NCI-H2171 (cell line): Measurements from ENCODE around the gene SLC9A9.

Experiments
- DNase-seq: peaks from one replicate; lab custom pipeline; 2025; lab: John Stamatoyannopoulos, UW

The SLC9A9 gene

DNA sequence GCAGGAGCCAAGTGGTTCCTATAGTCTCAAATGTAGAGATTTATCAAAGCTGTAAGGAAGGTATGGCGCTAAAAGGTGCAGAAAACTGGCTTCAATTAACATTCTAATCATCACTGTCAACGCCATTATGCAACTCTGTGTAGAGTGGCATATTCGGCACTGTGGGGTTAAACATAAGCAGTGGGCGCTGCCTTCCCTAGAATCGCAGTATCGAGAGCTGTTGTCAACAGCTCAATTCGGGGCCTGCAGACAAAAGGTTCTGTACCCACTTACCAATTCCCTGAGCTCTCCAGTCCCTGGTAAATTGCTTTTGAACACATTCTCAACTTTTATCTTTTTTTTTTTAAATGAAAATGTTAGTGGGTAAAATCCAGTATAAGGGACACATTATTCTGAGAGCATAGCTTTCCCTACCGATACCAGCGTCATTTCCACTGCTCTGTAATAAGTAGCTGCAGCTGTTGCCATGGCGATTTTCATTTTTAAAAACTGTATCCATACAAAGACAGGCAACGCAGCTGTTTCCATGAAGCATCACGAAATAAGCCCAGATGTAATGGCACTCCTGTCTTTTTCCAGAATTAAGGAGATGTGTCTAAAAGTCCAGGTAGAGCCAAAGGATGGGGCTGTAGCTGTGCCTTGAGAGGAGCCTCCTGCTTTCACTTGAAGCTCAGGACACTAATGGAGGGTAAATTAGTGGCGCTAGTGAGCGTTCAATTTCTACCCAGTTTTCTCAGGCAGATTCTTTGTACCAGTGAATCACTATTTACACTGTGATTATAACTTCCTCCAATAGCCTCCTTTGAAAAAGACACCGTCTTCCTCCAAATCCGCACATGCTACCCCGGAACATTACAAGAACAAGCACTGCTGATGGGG lies 250.3 kb downstream of the SLC9A9 start:
- DNase-seq, result no peak

DNA sequence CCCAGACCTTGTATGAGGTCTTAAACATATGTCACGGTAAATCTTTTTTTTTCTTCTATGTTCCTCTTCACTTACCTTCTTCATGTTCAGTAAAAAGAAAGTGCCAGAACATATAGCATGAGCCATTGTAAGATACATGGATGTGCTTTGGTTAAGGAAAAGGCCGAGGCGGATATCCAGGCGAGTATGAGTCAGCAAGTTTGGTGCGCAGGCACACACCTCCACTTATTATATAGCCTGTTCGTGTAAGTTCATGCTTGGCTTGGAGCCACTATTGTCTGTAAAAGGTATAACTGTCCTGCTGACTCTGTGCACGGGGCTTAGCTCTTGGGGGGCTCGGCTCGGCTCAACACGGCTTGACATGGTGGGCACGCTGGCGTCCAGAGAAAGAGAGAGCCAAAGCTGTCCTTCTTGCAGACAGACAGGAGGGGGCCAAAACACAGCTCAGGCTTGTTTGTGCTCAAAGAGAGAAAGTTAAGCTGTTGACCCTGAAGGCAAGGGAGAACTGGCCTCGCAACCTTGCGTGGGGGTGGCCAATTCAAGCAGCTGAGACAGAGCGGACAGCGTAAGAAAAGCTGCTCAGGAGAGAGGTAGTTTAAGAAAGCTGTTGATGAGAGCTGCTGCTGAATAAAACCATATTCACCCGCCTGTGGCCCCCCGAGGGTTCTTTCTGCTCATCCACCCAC lies 251.2 kb downstream of the SLC9A9 start:
- DNase-seq, result no peak

DNA sequence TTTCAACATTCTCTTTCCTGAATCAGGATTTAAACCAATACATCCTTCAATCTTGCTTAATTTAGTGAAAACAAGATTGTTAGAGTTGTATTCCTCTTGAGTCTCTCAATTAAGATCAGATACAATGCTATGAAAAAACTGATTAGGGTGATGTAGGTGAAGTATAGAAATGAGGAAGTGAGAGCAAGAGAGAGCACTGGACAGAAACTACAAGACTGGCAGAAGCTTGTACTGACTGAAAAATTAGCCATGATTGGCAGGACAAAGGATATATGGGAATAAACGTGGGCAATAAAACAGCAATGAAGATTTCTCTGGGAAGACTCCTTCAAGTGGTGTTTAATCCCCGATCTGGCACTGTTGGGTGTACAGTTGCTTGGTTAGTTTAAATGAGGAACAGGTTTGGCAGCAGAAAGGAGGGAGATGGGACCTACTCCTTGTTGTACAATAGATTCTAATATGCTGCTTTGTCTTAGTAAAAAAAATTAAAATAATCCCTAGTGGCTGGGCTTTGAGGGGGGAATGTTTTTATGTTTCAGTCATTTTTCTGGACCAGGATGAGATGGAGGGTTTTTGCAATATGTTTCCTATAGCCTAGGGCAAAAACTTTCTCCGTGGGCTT lies 252.7 kb downstream of the SLC9A9 start:
- DNase-seq, result no peak

DNA sequence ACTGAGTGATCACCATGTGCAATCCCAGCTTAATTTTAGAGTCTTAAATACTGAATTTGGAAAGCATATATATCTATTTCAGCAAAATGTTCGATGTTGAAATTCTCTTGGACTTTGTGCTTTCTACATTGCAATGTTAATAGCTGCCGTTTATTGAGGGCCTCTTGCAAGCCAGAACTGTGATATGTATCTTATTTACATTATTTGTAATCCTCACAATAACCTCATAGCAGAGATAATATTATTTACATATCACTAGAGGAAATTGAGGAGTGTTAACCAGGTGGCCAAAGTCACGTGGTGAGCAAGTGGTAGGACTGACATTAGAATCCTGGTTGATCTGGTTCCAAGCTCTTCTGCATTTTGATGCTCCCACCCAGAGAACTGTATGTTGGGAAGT lies 254.1 kb downstream of the SLC9A9 start:
- no peak for DNase-seq

DNA sequence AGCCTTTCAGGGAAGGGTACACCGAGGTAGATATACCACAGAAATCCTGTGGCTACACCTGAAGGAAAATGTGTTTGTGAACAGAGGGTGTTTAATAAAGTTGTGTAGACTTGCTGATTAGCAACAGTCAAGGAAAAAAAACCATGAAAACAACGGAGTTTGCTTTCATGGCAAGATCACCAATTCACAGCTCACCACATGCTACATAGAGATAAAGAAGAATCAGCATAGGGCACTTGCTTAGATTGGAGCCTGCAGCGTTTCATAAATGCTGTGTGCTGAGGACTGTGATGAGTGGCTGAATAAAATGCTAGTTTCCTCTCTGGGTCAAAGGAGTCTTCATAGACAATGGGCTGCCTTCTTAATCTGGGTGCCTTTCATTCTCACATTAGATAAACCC lies 257.6 kb downstream of the SLC9A9 start:
- DNase-seq, result no peak

DNA sequence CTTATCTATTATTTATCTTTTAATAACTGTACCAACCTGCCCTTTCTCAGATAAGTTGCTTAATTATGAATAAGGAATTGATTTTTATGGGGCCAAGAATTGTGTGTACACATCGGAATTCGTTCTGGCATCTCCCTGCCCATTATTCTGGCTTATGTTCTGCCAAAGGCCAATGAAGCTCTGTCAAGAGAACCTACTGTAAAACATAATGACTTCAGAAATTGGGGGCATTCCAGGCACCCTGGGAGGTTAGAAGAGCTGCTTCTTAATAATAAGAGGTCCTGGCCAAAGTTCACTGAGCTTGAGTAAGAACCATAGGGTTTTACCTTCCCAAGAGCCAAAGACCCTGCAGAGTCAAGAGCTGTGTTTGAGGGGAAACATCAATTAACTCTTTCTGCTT lies 261.7 kb downstream of the SLC9A9 start:
- DNase-seq, result no peak

DNA sequence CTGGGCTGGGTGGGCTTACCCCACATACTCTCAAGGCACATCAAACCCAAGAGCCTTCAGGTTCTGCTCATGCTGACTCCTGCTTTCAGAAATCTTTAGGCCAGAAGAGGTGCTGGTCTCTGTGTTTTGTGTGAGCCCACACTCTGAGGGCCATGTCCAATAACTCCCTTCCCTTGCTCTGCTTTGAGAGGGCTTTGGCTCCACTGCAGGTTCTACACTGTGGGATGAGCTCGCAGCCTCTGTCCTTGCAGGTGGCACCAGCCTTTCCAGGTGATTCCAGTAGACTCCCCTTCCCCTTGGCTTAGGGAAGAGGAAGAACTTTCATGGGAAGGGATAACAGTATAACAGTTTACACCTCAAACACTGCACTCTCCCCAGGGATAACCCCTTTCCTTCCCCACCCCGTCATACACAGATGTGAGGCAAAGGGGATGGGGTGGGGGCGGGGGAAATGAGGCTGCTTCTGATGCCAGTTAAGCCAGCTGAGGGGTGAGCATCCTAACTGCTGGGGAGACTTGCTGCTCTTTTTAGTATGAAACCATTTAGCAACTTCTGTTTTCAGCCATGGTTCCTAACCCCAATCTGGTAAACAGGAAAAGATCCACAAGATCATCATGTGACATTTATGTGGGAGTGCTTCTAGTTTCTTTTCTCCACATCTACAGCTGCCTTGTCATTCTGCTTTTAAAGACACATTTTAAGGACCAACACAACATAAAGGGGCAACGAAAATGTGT lies 262.4 kb downstream of the SLC9A9 start:
- no peak for DNase-seq

DNA sequence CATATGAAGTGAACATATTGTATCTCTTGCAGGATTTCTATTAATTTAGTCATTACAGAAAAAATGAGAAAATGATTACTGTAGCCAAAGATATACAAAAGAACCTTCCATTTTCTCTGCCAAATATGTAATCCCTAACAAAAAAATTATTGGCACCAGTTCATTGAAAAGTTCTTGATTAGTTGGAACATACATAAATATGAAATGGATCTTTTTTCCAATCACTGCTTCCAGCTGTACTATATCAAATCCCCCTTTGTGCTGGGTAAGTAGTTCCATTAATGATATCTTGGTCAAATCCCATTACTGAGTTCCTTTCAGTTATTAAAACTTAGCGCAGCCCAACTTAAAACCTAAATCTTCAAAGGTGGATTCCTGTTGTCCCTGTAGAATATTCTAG lies 263.8 kb downstream of the SLC9A9 start:
- DNase-seq, result no peak

DNA sequence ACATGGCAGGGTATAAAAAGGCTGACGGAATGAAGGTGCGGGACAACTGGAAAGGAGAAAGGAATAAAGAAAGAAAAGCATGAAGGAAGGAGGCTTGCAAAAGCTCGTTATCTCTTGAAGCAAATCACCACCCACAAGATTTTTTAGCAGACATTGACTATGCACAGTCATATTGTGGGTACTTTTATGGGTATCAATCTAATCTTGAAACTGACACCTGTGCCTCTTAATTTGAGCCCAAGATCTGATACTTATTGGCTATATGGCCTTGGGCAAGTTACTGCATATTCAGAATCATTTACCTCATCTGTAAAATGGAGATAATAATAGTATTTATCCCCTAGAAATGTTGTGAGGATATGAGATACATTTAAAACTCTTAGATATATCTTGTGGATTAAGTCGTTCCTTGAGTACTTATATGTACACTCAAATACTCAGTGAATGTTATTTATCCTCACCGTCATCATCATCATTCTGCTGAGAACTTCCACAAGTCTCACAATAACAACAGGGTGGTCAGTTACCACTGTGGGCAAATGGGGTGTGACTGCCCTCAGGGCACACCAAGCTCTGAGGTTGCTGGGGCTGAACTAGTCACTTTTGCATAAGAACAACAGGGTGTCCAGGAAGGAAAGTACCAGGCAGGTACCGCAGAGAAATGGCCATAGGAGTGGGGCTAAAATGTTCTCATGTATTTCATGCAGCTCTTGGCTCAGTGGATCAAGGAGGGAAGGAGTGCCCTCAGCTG lies 266.1 kb downstream of the SLC9A9 start:
- DNase-seq, result no peak

DNA sequence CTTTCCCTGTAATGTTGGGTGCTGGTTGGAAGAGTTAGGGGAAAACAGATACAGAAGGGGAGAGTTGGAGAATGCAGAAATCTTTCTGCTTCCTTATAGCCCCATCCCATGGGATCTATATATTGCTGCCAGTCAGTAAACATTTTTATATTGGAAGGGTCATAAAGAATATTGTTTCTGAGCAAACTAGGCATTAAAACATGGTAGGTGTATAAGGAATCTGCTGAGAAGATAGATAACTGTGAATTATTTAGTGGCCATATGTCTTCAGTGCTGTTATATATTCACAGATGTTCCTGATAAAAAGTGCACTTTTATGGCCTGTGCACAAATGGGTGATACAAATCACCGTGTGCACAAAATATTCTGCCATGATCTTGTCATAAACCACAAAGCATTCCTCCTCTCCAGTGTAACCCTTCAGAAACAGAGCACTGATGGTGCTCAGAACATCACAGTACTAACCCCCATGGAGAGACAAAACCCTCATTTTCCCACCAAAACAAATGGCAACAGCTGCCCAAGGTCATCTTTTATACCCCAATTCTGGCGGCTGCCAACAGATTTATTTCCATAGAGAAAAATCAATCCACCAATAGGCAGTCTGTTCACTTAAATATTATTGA lies 269.3 kb downstream of the SLC9A9 start:
- no peak for DNase-seq

DNA sequence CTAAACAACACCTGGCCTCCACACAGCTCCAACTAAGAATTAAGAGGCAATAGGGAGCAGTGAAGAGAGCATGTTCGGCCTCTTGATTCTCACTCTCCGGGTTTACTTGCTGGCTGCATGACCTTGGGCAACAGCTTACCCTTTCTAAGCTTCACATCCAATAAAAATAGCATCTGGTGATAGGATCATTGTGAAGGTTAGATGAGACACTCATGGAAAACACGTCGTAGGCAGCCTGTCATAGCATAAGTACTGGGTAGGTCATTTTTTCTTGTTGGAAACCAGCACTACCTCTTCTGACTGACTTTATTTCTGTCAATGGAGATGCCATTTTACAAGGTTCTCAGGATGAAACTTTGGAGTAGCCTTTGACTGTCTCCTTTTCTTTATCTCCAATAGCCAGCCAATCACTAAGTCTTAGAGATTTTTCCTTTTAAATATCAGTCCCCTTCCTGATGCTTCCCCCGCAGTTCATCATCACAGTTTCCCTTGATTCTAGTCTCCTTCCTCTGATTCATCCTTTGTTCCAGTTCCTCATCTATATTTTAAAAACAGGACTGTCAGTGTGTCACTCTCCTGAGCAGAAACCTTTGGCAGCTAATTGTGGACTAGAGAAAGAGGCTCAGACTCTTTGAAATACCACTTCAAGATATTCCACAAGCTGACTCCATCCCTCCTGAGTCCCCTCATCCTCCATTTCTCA lies 271.5 kb downstream of the SLC9A9 start:
- no peak for DNase-seq

DNA sequence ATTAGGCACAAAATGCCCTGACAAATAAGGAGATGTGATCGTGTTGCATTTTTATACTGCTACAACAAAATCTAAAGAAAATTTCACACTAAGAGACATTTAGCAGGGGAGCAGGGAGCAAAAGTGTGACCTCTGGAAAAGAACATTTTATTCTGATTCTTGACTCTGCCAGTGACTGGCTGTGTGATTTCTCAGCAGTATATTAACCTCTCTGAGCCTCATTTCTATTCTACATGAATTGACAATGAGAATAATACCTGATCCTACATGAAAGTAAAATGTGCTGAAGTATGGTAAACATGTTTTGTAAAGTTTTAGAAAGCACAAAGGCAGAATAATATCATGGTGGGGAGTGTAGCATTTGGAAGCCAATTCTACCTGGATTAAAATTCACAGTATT lies 273.3 kb downstream of the SLC9A9 start:
- no peak for DNase-seq

DNA sequence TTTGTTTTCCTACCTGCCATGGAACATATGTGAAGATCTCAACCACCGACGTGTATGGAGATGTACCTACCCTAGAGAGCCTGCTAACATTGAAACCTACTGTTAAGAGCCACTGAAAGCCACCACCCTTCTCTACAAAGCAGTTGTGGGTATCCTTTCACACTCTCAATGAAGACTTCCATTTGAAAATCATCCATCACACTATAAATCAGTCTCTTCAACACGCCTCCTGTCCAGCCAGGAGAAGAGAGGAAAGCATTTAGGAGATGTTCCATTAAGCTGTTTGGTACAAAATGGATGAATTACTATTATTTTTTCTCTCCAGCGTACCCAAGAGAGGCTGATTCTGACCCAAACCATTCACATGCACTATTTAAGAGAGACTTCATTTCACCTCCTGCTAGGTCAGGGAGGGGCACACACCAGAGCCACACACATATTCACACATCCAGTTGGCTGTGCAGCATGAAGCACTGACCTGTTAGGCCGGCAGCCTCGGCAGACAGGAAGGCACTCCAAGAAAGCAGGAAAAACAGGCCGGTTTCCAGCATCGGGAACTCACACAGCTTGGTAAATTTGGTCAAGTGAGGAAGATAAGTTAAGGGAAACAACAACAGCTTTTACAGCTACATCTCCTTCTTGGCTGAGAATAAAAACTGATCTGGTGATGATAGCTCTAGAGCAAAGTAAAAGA lies 274.5 kb downstream of the SLC9A9 start:
- no peak for DNase-seq

DNA sequence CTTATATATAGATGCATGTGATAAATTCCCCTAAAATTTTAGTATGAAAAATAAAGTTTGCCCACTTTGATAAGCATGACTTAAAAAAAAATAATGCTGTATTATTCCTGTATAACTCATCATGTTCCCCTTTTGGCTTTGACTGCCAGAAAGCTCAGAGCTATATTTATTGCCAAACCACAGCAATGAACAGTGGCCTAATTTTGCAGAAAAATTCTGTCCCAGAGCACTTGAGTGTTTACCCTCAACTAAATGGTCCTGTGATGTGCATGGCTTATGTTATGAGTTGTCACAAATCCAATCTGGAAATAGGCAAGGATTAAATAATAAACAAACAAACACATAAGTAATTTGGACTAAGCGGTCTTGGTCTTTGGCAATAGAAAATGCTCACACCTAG lies 276.7 kb downstream of the SLC9A9 start:
- no peak for DNase-seq

DNA sequence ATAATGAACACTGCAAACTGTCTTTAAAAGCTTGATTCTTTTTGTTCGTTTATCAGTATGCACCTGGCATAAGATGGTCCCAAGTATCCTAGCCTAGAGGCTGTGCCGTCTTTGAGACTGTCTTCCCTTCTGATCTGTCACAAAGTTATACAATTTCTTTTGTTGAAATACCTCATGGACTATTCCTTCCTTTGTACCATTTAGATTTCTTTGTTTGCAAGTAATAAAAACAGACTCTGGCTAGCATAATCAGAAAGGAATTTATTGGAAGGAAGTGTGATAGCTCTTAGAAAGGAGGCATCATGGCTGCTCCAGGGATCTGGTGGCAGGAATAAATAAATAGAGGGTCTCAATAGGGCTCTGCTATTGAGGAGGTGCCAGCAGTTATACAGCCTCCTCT lies 280.4 kb downstream of the SLC9A9 start:
- no peak for DNase-seq

DNA sequence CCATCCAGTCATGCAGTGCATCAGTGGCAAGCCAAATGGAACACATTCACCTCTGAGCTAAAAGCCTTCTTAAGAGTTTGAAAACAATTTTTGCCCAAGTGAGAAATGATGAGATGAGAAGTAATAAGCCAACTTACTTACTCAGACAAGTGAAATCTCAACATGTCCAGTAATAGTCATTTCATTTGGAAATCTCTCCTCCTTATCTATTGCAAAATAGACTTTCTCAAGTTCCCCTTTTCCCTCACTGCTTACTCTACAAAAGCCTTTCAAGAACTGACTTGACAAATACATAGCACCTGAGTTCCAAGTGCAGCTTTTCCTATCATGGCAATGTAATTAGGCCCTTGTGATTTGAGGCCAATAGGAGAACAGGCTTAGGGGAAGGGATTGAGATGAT lies 282.3 kb downstream of the SLC9A9 start:
- no peak for DNase-seq

DNA sequence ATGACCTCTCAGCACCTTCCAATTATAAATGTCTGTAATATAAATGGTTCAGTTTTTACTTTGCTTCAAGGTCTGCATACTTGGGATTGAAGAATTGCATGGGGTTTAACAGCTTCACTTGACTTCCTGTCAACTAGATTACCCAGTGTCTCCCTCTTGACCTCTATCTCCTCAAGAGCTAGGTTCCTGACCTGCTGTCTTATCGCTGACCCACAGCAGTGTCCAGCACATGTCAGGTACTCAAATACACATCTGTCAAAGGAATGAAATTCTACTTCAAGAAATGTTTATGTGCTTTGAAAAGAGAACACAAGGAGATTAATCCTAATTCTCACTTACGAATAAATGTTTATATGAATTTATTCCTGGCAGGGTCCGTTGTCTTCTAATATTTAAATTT lies 284.5 kb downstream of the SLC9A9 start:
- DNase-seq, result no peak

DNA sequence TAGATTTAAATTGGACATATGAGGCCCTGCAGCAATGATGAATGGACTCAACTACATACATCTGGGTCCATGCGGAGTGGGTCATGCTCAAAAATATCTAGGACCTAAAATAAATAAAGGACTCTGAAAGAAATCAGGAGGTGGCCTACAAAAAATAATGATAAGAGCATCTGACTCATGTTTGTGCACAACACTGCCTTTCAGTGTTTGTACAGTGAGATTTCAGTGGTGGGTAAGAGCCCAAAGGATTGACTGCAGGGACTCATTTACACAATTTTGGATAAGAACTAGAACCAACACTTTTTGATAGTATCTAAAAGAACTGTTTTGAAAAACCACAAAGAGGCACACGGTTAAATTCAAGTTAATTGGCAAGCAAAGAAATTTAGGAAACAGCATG lies 285.5 kb downstream of the SLC9A9 start:
- no peak for DNase-seq

DNA sequence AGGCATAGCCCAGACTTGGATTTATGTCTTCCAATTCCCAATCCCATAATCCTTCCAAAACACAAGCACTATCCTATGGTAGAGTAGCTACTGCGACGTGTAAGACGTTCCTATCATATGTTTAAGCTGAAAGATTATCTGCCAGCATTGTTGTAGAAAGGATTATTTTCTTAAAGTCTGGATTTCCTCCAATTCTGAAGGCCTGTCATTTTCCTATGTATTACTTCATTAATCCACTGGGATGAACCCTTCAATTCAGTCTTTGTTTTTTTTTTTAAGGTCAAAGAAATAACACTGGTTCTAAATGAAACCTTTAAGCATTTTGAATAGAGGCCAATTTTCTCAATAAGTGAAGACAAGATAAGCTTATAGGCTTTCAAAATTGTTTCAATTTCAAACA lies 289.0 kb downstream of the SLC9A9 start:
- no peak for DNase-seq

DNA sequence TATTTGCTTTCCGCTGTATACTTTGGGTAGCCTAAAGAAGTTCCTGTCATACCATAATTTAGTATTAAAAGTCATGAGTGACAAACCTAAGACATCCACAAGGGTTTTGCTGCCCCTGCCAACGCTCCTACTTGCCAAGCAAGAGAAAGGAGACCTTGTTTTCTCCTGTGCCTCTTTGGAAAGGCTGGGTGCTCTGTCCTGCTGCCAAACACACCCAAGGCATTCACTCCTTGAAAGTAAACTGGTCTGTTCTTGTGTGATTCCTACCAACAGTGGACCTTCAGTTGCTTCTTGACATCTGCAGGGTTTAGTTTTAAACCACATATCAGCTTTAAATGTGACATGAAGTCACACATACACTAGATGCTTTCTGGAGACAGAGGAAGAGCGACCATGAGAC lies 295.4 kb downstream of the SLC9A9 start:
- DNase-seq, result no peak
